Measurements from ENCODE around the gene KLK2.
A peak's percentile ranks its signal among the peaks of the same experiment; 100 is the strongest.
"Not testable (repeated sequence)": the region's sequence is repeated elsewhere in the genome, so short reads cannot be mapped to it uniquely, and the experiment has no call there.

The KLK2 gene

DNA sequence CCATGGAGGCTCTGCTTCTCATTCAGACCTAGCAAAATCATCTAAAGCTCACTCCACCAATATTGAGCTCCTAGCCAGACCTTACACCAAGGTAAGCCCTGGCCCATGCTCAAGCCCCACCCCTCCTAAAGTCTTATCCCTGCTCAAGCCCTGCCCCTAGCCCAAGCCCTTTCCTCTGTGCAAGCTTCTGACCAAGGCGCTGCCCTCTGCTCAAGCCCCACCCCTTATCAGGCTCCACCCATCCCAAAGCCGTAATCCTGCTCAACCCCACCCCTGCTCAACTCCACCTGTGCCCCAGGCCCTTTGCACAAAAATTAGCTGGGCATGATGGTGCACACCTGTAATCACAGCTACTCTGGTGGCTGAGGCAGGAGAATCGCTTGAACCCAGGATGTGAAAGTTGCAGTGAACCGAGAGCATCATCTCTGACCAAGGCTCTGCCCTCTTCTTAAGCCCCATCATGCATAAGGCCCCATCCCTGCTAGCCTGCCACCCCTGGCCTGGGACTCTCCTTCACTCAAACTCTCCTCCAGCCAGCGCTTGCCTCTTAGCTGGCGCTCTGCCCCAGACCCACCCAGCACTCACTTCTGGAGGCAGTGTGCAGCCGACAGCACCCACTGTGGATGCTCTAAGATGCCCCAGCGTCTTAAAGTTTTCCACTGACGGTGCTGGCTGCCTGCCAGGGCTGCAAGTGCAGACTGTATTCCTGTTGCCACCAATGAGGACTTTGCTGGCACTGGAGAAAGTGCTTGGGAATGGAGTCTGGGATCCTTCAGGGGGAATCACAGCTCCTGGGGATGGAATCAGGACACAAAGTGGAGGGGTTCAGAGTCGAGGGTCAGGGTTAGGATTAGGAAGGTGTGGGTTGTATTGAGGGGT lies 21.5 kb downstream of the KLK2 start:
- DNase-seq, result no peak

DNA sequence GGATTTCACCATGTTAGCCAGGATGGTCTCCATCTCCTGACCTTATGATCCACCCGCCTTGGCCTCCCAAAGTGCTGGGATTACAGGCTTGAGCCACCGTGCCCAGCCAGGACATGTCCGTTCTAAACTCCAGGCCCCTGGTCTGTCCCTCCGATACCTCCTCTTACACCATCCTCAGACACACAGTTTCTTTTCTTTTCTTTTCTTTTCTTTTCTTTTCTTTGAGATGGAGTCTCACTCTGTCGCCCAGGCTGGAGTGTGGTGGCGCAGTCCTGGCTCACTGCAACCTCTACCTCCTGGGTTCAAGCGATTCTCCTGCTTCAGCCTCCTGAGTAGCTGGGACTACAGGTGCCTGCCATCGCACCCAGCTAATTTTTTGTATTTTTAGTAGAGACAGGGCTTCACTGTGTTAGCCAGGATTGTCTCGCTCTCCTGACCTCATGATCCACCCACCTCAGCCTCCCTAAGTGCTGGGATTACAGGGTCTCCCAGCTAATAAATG lies 22.9 kb downstream of the KLK2 start:
- DNase-seq, result not testable (repeated sequence)

DNA sequence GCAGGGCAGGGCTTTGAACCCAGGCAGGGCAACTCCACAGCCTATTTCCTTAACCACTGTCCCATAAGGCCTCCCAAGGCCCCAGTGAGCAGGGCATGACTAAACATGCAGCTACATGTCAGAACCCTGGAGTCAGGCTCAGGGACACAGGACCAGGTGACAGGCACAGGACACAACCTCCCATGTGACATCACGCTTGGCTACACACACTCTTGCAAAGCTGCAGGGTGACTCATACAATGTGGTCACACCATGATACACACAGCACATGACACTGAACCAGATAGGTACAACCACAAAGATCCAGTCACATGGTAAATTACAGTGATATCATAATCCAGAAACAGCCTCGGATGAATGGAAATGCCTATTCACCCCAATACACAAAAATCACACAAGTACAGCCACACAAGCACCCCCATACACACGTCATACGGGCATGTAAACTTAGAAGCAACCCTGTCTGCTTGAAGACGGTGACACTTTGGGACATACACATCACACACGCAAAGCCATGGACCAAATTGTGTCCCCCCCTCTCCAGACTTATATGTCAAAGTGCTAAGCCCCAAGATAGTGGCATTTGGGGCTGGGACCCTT lies 23.5 kb downstream of the KLK2 start:
- DNase-seq, result peak; percentile 11

DNA sequence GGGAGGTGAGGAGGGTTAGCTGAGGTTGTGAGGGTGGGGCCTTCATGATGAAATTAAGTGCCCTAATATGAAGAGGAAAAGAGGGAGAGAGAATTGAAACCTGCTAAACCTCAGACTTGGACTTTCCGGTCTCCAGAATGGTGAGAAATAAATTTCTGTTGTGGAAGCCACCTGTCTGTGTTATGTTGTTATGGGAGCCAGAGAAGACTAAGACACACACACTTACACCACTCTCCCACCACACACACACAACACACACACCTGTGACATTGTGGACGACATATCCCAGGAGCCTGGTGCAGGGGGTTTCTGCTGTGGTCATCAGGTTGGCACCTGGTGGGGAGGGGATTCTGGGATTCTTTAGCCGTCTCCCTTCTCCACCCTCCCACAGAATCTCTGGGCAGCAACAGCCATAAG lies 24.0 kb downstream of the KLK2 start:
- no peak for DNase-seq

DNA sequence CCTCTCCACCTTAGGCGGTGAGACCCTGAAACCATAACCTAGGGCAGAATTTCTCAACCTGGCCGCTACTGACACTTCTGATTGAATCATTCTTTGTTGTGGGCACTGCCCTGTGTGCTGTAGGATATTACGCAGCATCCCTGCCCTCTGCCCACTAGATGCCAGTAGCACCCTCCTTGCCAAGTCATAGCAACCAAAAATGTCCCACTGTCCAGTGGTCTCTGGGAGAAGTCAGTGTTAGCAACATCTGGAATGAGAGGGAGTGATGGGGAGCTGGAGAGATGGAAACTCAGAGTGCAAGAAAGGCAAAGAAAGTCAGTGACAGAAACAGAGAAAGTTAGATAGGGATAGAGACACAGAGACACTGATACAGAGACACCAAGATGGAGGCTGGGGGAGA lies 24.4 kb downstream of the KLK2 start:
- DNase-seq, result no peak

DNA sequence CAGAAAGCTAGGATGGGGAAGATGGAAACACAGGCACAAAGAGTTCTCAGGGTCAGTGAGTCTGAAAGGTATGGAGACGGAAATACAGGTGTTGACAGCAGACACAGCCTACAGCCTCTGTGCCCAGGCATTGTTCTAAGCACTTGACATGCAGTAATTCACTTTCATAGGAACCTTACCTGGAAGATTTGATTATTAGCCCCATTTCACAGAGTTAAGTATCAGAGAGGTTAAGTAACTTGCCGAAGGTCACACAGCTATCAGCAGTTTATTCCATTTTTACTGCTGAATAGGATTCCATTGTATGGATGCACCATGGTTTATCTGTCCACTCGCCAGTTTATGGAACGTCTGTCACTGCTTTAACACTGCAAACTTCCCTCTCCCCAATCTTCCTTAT lies 24.8 kb downstream of the KLK2 start:
- no peak for DNase-seq

DNA sequence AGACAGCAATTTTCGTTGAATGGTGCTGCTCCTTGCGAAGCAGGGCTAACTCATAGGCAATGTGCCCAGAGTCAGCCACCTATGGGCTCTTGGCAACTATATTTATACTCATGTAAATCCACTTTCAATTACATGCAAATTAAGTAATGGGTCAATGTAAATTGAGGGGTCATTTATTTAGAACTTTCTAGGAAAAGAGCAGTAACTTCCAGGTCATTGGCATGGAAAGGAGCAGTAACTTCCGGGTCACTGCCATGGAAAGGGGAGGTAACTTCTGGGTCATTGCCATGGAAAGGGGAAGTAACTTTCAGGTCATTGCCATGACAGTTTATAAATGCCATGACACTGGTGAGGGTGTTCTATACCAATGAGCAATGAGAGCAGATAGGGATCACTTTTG lies 26.3 kb downstream of the KLK2 start:
- DNase-seq, result no peak

DNA sequence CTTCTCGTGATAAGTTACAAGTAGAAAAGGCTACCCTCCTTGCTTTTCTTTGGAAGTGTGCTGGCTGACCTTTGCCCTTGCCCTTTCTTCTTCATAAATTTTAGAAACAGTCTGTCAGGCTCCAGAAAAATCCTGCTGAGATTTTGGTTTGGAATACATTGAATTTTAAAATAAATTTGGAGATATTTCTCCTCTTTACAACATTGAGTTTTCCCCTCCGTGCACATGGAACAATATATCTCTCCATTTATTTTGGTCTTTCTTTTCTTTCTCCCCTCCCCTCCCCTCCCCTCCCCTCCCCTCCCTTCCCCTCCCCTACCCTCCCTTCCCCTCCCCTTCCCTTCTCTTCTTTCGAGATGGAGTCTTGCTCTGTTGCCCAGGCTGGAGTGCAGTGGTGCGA lies 29.4 kb downstream of the KLK2 start:
- DNase-seq, result no peak

DNA sequence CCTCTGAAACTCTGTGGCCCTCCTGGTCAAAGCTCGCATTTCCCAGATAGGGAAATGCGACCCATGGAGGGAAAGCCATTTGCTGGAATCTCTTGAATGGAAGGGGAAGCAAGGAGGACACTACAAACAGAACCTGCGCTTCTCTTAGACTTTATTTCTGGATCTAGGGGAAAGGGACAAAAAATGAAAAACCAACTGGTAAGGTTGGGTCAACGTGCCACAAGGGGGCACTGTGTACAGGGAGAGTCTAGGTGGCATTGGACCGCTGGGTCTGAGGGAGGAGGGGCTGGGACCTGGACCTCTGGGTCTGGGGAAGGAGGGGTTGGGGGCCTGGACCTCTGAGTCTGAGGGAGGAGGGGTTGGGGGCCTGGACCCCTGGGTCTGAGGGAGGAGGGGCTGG lies 33.0 kb downstream of the KLK2 start:
- DNase-seq, result peak; percentile 33

DNA sequence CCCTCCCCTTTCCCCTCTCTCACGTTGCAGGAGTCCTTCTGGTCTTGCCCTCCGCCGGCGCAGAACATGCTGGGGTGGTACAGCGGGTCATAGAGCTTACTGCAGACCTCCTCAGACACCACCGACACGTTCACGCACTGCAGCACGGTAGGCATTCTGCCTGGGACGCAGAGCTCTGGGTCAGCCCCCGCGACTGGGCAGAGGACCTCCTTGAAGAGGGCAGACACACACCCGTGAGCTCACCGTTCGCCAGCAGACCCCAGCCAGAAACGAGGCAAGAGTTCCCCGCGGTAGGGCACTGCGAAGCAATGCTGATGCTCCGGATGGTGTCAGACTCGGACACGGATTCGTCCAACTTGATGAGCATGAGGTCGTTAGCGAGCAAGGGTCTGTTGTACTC lies 35.1 kb downstream of the KLK2 start:
- no peak for DNase-seq

DNA sequence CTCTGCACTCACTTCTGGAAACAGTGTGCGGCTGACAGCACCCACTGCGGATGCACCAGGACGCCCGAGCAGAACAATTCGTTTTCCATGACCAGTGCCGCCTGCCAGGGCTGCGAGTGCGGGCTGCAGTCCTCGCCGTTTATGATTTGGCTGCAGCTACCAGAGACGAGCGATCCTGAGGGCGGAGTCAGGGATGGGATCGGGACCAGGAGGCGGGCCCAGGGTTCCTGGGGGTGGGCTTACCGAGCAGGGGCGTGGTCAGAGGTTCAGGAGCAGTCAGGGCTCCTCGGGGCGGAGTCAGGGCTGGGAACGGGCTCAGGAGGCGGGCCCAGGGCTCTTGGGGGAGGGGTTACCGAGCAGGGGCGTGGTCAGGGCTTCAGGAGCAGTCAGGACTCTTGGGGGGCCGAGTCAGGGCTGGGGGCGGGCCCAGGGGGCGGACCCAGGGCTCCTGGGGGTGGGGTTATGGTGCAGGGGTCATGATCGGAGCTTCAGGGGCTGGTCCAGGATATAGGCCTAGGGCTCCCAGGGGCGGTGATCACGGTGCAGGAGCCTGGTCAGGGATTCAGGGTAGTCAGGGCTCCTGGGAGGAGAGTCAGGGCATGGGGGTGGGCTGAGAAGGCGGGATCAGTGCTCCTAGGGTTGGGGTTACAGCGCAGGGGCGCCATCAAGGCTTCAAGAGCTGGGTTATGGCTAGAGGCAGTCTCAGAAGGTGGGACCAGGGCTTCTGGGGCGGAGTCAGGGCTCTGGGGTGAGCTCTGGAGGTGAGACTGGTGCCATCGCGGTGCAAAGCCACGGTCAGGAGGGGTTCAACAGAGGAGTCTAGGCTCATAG lies 36.2 kb downstream of the KLK2 start:
- peak; percentile 15 for DNase-seq

DNA sequence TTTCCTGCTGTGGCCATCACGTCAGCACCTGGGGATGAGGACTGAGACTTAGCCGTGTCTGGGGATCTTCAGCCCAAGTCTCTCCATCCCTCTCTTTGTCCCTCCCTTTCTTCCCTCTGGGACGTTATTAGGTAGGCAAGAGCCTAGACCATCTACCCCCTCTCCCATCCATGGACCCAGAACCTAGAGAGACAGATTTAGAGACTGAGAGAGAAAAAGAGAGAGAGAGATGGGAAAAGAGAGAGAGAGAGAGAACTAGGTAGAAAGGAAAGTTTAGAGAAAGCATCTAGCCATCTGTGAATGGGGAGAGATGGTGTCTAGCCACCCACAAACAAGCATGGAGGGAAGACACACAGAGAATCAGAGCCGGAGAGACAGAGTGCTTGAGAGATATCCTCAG lies 37.5 kb downstream of the KLK2 start:
- no peak for DNase-seq

DNA sequence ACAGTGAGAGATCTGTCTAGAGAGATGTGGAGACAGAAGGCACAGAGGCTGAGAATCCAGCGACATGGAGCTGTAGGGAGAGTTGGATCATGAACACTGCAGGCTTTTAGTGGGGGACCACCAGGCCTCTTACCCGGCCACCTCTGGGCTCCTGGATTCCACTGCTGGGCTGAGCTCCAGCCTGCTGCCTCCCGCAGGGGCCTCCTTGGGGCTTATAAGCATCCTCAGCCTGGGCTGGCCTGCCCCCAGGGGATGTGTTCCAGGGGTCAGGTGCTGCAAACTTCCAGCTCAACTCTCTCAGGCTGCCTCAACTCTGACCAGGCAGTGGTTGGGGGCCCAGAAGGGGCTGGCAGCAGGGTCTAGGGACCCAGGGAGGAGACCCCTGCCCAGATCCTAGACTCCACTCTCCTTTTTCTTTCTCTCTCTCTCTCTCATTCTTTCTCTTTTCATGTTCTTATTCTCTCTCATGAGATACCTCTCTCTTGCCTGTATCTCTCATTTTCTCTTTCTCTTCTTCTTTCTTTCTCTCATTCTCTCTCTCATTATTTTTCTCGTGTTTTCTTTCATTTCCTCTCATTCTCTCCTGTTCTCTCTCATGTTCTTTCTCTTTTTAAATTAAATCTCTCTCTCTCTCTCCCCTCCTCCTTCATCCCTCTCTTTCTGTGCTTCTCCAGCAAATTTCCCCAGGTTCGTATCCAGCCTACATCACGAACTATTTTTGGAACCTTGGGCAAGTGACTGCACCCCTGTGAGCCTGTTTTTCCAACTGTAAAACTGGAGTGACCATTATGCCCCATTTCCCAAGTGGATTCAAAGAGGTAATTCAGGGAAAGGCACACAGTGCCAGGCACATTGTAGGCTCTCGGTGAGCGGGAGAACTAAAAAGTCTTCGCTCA lies 38.2 kb downstream of the KLK2 start, which contains the start of gene KLK4:
Gene KLK4, minus strand, starts transcription at position 190 of the 896 bp plus-strand sequence. CDS start 657 bp downstream, outside the sequence.
- DNase-seq, result no peak

DNA sequence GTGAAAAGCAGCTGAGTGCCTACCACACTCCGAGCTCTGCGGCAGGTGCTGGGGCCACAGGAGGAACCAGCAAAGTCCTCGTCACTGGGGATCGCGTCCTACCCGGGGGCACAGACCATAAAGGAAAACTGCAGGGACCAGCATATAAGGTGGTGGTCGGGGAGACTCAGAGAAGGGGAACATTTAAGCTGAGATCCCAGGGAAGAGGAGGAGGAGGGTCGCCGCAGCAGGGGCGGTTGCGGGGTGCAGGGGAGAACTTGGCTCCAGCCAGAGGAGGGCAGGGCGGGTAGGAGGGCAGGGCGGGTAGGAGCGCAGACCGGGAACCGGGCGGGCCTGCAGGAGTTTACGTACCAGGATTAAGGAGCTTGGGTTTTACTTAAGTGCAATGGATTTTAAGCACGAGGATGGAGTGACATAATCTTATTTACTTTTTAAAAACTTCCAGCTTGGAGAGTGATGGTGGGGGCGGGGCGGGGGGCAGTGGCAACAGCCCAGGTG lies 38.9 kb downstream of the KLK2 start:
- DNase-seq, result no peak

DNA sequence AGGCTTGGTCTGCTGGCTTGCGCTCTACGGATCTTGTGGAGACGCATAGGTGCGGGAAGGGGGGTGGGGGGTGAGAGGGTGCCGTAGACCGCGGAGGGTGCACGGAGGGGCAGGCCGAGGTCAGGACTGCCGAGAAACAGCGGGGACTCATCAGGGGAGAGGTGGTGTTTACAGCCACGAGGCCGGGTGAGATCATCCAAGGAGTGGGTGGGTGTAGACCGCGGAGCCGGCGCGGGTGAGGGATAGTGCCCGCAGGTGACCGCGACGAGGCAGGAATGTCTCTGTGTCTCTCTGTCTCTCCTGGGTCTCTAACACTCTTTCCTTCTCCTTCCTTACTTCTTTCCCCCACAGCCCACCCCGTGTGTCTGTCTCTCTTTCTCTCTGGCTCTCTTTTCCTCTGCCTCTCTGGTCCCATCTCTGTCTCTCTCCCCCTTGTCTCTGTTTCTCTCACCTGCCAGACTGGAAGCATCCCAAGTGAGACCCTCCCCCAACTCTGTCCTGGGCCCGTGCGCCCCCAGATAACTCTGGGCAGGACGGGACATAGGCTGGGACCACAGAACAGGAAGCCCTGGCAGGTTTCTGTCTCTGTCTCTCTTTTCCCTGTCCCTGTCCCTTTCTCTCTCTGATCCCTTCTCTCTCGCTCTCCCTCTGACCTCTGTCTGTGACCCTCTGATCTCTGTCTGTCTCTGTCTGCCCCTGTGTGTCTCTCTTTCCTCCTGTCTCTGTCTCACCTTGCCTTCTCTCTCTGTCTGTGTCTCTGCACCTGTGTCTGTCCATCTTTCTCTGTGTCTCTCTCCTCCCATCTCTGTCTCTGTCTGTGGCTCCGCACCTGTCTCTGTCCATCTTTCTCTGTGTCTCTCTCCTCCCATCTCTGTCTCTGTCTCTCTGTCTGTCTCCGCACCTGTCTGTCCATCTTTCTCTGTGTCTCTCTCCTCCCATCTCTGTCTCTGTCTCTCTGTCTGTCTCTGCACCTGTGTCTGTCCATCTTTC lies 39.8 kb downstream of the KLK2 start:
- peak; percentile 30 for DNase-seq

DNA sequence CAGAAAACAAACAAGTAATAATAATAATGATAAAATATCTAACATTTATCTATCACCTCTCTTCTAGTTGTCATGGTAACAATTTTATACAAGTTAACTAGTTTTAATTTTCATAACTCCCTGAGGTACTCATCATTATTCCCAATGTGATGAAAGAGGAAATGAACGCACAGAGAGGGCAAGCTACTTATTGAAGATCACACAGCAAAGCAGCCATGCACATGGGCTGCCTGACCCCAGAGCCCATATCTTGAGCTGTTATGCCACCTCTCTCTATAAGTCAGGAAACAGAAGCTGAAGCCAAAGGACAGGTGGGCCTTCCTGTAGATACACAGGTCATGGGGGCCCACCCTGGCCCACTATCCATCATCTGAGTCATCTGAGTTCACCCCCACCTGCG lies 42.8 kb downstream of the KLK2 start:
- no peak for DNase-seq

DNA sequence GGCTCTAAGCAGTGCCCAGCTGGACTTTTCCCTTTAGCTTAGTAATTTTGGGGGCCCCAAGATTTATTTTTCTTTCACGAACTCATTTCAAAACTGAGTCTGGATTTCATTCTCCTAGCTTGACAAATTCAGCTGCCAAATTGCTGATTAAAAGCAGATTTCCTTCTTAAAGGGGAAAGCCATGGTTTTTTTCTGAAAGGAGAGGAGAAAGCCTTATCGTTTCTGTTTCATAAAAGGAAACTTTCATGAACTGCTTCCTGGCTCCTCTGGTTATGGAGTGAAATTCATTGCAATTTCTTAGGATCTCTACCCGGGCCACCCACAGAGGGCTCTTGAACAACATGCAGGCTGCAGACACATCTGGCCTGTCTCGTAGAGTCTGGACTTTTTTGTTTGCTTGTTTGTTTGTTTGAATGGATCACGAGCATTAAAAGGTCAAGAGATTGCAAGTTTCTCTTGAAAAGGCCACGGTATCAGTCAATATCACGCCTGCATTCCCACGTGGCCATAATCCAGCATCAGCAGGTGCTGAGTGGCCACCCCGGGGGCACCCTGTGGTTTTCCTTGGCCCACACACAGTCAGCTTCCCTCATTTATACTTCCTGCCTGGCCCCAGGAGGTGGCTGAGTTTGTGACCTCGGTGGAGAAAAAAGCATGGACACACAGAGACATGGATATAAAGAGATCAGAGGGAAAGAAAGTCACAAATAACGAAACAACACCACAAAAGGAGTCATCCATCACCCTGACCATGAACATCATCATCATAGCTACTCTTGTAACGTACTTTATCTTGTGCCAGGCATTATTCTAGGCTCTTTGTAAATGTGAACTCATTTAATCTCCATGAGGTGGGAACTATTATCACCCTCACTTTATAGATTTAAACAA lies 48.4 kb downstream of the KLK2 start:
- no peak for DNase-seq

DNA sequence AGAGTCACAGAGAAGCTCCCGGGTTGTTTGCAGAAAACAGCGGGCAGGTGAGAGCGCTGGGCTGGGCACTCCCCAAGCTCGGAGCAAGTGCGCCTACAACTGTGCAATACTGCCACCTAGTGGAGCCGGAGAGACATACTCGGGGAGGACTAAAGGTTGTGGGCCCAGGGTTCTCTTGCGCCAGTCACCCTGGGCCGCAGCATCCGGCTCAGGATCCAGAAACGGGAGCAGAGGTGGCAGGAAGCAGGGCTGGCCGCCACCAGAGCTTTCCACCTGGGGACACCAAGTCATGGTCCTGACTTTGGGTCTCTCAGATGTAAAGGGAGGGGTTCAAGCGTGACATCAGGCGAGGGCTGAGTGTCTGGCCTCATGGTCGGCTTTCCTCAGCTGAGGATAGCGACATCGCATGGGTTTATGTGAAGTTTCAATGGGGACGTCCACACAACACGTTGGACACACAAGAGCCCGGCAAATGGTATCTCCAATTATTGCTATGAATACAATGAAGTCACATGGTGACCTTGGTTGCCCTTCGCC lies 49.1 kb downstream of the KLK2 start:
- DNase-seq, result peak; percentile 85

DNA sequence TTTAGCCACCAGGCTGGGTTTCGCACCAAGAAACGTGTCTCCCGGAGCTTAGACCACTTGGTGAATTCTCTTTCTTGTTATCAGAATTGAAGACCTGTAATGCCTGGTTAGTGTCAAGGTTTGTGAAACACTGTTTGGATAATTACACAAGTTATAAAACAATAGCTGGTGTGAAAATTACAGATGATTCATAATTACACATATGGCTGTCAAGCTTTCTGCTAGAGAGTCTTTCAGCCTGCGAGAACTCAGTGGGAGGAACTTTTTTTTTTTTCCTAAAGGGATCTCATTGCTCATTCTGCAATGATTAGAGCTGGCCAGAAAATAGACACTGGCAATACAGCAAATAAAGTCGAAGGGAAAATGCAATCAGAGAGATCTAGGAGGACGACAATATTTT lies 51.3 kb downstream of the KLK2 start:
- no peak for DNase-seq
